GM23338 (cell line): ENCODE results near the gene EMC9. TPM values are rescaled to one million over a fixed set of nuclear protein-coding genes. Genes with fewer than 3 reads are reported as not detected.

Experiments used
- ATAC-seq: fragments of 200-7000 bp; cut with Tn5 transposase; 3 replicates; pipeline ENCODE4 v1.9.1; 2020
- DNase-seq: peaks from one replicate; pipeline ENCODE4 v3.0.0-alpha.2; 2015; ENCODE audit warnings: low spot score
- H2AFZ ChIP-seq: fragments of 200-600 bp; sonication (generic); 2 replicates; pipeline ENCODE4 v1.8.0; 2016; ENCODE audit warnings: antibody characterized with exemption, mild to moderate bottlenecking, moderate library complexity
- H3F3A ChIP-seq: fragments of 200-600 bp; sonication (generic); replicated peaks from 2 replicates; pipeline ENCODE4 v1.8.0; 2017; ENCODE audit warnings: antibody characterized with exemption, mixed run types, low read depth
- H3K27ac ChIP-seq: fragments of 200-600 bp; sonication (generic); 2 replicates; pipeline ENCODE4 v1.6.1; 2016; ENCODE audit warnings: low read depth
- H3K27me3 ChIP-seq: fragments of 200-600 bp; sonication (generic); 2 replicates; pipeline ENCODE4 v1.8.0; 2016; ENCODE audit warnings: mild to moderate bottlenecking, mixed run types, moderate library complexity; ENCODE audit not compliant: insufficient read depth
- H3K36me3 ChIP-seq: fragments of 200-600 bp; sonication (generic); 2 replicates; pipeline ENCODE4 v1.8.0; 2016; ENCODE audit warnings: mild to moderate bottlenecking; ENCODE audit not compliant: insufficient read depth
- H3K4me1 ChIP-seq: fragments of 200-600 bp; sonication (generic); 2 replicates; pipeline ENCODE4 v1.8.0; 2016; ENCODE audit warnings: mild to moderate bottlenecking, moderate library complexity; ENCODE audit not compliant: insufficient read depth
- H3K4me2 ChIP-seq: fragments of 200-600 bp; sonication (generic); 2 replicates; pipeline ENCODE4 v1.7.1; 2017; ENCODE audit warnings: mixed run types
- H3K4me3 ChIP-seq: fragments of 200-600 bp; sonication (generic); 2 replicates; pipeline ENCODE4 v1.6.1; 2016; ENCODE audit warnings: mixed run types
- H3K79me2 ChIP-seq: fragments of 200-600 bp; sonication (generic); replicated peaks from 2 replicates; pipeline ENCODE4 v1.8.0; 2017; ENCODE audit warnings: mild to moderate bottlenecking; ENCODE audit not compliant: insufficient read depth
- H3K9me2 ChIP-seq: fragments of 200-600 bp; sonication (generic); 2 replicates; pipeline ENCODE4 v1.8.0; 2017; ENCODE audit not compliant: insufficient read depth
- H4K20me1 ChIP-seq: fragments of 200-600 bp; sonication (generic); replicated peaks from 2 replicates; pipeline ENCODE4 v1.8.0; 2017; ENCODE audit warnings: mild to moderate bottlenecking; ENCODE audit not compliant: insufficient read depth
- H3K27ac Mint-ChIP-seq: 2 replicates; pipeline ENCODE4 v1.8.0; 2020; ENCODE audit warnings: inconsistent platforms, mild to moderate bottlenecking, moderate library complexity, mixed read lengths
- H3K27me3 Mint-ChIP-seq: 3 replicates; pipeline ENCODE4 v1.8.0; 2022; ENCODE audit warnings: low read depth, mild to moderate bottlenecking, moderate library complexity, mixed read lengths, inconsistent platforms; ENCODE audit not compliant: insufficient read depth, poor library complexity
- H3K36me3 Mint-ChIP-seq: 3 replicates; pipeline ENCODE4 v1.8.0; 2021; ENCODE audit warnings: low read depth, mild to moderate bottlenecking, inconsistent platforms, moderate library complexity, mixed read lengths
- H3K4me1 Mint-ChIP-seq: 3 replicates; pipeline ENCODE4 v1.8.0; 2020; ENCODE audit warnings: mild to moderate bottlenecking, inconsistent platforms, mixed read lengths
- H3K4me3 Mint-ChIP-seq: 3 replicates; pipeline ENCODE4 v1.8.0; 2021; ENCODE audit warnings: moderate library complexity, mild to moderate bottlenecking, inconsistent platforms, mixed read lengths
- H3K9me3 Mint-ChIP-seq: 3 replicates; pipeline ENCODE4 v1.8.0; 2020; ENCODE audit warnings: moderate library complexity, mild to moderate bottlenecking, inconsistent platforms, mixed read lengths
- CREB1 ChIP-seq: fragments of 250-450 bp; sonication (Bioruptor Pico); IDR thresholded peaks from 2 replicates; pipeline ENCODE4 v1.5.0; 2020; ENCODE audit warnings: low read depth, mild to moderate bottlenecking, moderate library complexity
- CTCF ChIP-seq, 2 experiments: fragments of 200-600 bp in 1 of 2; sonication (generic) in 1 of 2; conservative IDR thresholded peaks; 2 replicates each; pipeline versions ENCODE4 v1.5.1 to v1.6.1; 2016 to 2017; ENCODE audit warnings: antibody characterized with exemption in 2 of 2, low read depth in 2 of 2, mild to moderate bottlenecking in 2 of 2, moderate library complexity in 1 of 2
- EZH2 ChIP-seq: fragments of 200-600 bp; sonication (generic); IDR thresholded peaks from one replicate; pipeline ENCODE4 v1.8.0; 2017; ENCODE audit warnings: antibody characterized with exemption, mild to moderate bottlenecking, low read depth; ENCODE audit not compliant: unreplicated experiment
- JUNB ChIP-seq: IDR thresholded peaks from one replicate; pipeline ENCODE4 v1.6.1; 2016; ENCODE audit warnings: antibody characterized with exemption; ENCODE audit not compliant: unreplicated experiment
- NANOG ChIP-seq: IDR thresholded peaks from 2 replicates; pipeline ENCODE4 v1.6.1; 2016; ENCODE audit warnings: antibody characterized with exemption, borderline replicate concordance
- REST ChIP-seq: IDR thresholded peaks from one replicate; pipeline ENCODE4 v1.6.1; 2018; ENCODE audit warnings: antibody characterized with exemption; ENCODE audit not compliant: unreplicated experiment
- ZNF331 ChIP-seq: fragments of 250-450 bp; sonication (Bioruptor Pico); IDR thresholded peaks from 2 replicates; pipeline ENCODE4 v1.5.0; 2020; ENCODE audit warnings: low read depth, mild to moderate bottlenecking, moderate library complexity
- polyA plus RNA-seq: library from polyadenylated mRNA; unstranded; fragments of >200 nt; fragmentation: Nextera tagmentation; extraction: Ambion mirVana; gene quantifications from 2 replicates; pipeline ENCODE4 v1.2.1, GENCODE V29; 2016
- total RNA-seq: library from RNA; depleted of rRNA; stranded (reverse); fragments of >200 nt; shearing (Covaris generic); gene quantifications from 2 replicates; pipeline ENCODE4 v1.2.3, GENCODE V29; 2014

Gene EMC9
- total and polyA plus RNA-seq, 2 experiments from 2014 or later, result 30.0 to 64.2 TPM

GRCh38 chr14:24113801-24114531 lies 27.4 kb downstream of the EMC9 start:
- no peak for TF ChIP-seq ZNF331 (CRISPR knock-in tag)
- peak; percentile 62 for TF ChIP-seq CREB1 (CRISPR knock-in tag)
- TF ChIP-seq JUNB, result peak; percentile 90
- no peak for TF ChIP-seq CTCF (conservative IDR thresholded peaks at IDR 0.05; ENCODE audit: low read depth in 2 of 2)
- no peak for TF ChIP-seq EZH2
- TF ChIP-seq REST, result no peak
- H3K9me2 ChIP-seq, result no peaks in the 10 kb centered on the region
- H3K4me3 ChIP-seq, result peak overlapping the region; percentile 77
- peaks cover 23% of the 10 kb centered on the region for H3K27me3 Mint-ChIP-seq
- H3K4me1 Mint-ChIP-seq, result peaks cover 16% of the 10 kb centered on the region
- ATAC-seq (peak; percentile 61), DNase-seq (peak; percentile 95)
- H3K36me3 Mint-ChIP-seq, result peaks cover 20% of the 10 kb centered on the region
- peaks cover 6% of the 10 kb centered on the region; the same call in 1 of the 2 replicates for H3F3A ChIP-seq
- peak overlapping the region; percentile 95 for H2AFZ ChIP-seq
- H3K9me3 Mint-ChIP-seq, result peaks cover 3% of the 10 kb centered on the region; the same call in 1 of the 3 replicates
- H3K4me2 ChIP-seq, result peak overlapping the region; percentile 96
- no peaks in the 10 kb centered on the region; the same call in none of the 2 replicates for H4K20me1 ChIP-seq
- peak overlapping the region; percentile 93 for H3K4me3 Mint-ChIP-seq
- H3K4me1 ChIP-seq, result peaks cover 6% of the 10 kb centered on the region
- peaks cover 7% of the 10 kb centered on the region; the same call in 1 of the 2 replicates for H3K36me3 ChIP-seq
- peaks cover 11% of the 10 kb centered on the region for H3K79me2 ChIP-seq
- H3K27me3 ChIP-seq, result no peaks in the 10 kb centered on the region
- peak overlapping the region; percentile 94 for H3K27ac ChIP-seq
- H3K27ac Mint-ChIP-seq, result peak overlapping the region; percentile 99

- Histone ChIP-seq H3K27me3 (no peaks in the 10 kb centered on the region), H2AFZ (peak overlapping the region; percentile 95), H3F3A (peaks cover 6% of the 10 kb centered on the region; the same call in 1 of the 2 replicates), H4K20me1 (no peaks in the 10 kb centered on the region; the same call in none of the 2 replicates), H3K4me1 (peaks cover 6% of the 10 kb centered on the region), H3K4me3 (peak overlapping the region; percentile 77), H3K36me3 (peaks cover 4% of the 10 kb centered on the region; the same call in 1 of the 2 replicates), H3K9me2 (no peaks in the 10 kb centered on the region), H3K79me2 (peaks cover 11% of the 10 kb centered on the region), H3K27ac (peak overlapping the region; percentile 94; the same call in 1 of the 2 replicates), H3K4me2 (peak overlapping the region; percentile 96)
- H3K4me3 Mint-ChIP-seq, result peak overlapping the region; percentile 93
- peaks cover 3% of the 10 kb centered on the region; the same call in 1 of the 3 replicates for H3K9me3 Mint-ChIP-seq
- H3K36me3 Mint-ChIP-seq, result peaks cover 14% of the 10 kb centered on the region
- peaks cover 23% of the 10 kb centered on the region for H3K27me3 Mint-ChIP-seq
- no peak for TF ChIP-seq NANOG
- H3K27ac Mint-ChIP-seq, result peak overlapping the region; percentile 99
- peaks cover 16% of the 10 kb centered on the region for H3K4me1 Mint-ChIP-seq
- ATAC-seq (no peak), DNase-seq (no peak)
Observed at GRCh38 chr14:24113379-24113800, 28.0 kb downstream of the EMC9 start.
